GM12864 (cell line): ENCODE results near the gene CCDC88A.
A peak's percentile ranks its signal among the peaks of the same experiment; 100 is the strongest.

Experiments
- DNase-seq: peaks from one replicate; pipeline ENCODE4 v3.0.0-alpha.2; 2011; ENCODE audit warnings: low read depth
- H3K4me3 ChIP-seq: 2 replicates; pipeline ENCODE4 v1.5.1; 2011; ENCODE audit warnings: mild to moderate bottlenecking, low read depth, low read length, control low read depth
- TF ChIP-seq, protein P1 (sequence below): IDR thresholded peaks from 2 replicates; pipeline ENCODE4 v1.5.1; 2011; ENCODE audit warnings: low read depth, mild to moderate bottlenecking, moderate library complexity, low read length, control low read depth, inconsistent platforms; ENCODE audit errors: missing control alignments

Gene CCDC88A

DNA sequence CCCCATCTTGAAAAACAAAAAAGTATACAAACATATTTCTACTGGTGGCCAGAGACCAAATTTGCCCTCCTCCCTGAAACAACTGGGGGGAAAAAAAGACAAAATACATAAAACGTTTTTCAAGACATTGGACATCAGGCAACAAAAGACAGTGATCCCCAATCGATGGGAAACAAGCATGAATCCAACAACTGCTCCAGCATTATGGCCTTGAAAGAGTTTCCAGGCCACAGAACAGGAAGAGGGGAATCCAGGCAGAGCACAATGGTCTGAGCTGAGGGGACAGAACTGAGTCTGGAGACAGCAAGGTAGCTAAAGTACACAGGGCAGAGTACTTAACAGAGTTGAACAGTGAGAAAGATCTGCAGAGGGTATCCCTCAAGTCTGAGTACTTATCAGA, 4.4 kb downstream of the CCDC88A start:
- TF ChIP-seq, protein P1, sequence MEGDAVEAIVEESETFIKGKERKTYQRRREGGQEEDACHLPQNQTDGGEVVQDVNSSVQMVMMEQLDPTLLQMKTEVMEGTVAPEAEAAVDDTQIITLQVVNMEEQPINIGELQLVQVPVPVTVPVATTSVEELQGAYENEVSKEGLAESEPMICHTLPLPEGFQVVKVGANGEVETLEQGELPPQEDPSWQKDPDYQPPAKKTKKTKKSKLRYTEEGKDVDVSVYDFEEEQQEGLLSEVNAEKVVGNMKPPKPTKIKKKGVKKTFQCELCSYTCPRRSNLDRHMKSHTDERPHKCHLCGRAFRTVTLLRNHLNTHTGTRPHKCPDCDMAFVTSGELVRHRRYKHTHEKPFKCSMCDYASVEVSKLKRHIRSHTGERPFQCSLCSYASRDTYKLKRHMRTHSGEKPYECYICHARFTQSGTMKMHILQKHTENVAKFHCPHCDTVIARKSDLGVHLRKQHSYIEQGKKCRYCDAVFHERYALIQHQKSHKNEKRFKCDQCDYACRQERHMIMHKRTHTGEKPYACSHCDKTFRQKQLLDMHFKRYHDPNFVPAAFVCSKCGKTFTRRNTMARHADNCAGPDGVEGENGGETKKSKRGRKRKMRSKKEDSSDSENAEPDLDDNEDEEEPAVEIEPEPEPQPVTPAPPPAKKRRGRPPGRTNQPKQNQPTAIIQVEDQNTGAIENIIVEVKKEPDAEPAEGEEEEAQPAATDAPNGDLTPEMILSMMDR, result no peak
- DNase-seq, result no peak
- H3K4me3 ChIP-seq, result peak overlapping the region; percentile 7

DNA sequence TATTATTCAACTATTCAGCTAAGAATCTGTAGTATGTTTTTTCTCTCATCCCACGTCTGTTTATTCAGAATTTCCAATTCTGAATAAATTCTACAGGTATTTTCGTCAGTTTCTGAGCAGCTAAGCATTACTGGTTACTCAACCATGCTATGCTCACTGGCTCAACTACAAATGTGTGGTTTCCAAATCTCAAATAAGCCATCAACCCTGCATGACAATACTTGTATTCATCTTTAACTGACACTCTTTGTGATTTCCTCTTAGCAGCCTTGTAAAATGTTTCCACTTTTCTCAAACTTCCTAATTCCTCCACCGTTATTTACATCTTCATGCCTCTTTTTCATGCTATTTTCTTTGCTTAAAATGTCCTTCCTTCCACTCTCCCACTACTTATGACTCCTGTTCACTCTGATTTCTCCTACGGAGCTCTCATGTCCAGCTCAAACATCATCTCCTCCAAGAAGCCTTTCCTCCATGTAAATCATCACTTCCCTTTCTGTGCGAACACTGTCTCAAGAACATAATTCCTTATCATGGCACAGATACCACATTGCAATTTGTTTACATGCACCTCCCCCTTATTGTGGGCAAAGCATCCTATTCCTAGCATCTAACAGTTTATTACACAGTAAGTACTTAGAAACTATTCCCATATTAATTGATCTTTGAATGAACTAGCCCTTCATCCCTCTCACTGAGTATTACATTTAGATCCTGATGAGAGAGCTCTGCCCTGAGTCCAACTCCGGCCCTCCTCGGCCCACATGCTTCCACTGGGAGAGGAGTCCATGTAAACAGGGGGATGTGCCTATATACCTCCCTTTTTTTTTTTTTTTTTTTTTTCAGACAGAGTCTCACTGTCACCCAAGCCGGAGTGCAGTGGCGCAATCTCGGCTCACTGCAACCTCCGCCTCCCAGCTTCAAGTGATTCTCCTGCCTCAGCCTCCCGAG, 10.5 kb downstream of the CCDC88A start:
- no peak for DNase-seq
- TF ChIP-seq, protein P1, result no peak
- no peak overlapping the region for H3K4me3 ChIP-seq

DNA sequence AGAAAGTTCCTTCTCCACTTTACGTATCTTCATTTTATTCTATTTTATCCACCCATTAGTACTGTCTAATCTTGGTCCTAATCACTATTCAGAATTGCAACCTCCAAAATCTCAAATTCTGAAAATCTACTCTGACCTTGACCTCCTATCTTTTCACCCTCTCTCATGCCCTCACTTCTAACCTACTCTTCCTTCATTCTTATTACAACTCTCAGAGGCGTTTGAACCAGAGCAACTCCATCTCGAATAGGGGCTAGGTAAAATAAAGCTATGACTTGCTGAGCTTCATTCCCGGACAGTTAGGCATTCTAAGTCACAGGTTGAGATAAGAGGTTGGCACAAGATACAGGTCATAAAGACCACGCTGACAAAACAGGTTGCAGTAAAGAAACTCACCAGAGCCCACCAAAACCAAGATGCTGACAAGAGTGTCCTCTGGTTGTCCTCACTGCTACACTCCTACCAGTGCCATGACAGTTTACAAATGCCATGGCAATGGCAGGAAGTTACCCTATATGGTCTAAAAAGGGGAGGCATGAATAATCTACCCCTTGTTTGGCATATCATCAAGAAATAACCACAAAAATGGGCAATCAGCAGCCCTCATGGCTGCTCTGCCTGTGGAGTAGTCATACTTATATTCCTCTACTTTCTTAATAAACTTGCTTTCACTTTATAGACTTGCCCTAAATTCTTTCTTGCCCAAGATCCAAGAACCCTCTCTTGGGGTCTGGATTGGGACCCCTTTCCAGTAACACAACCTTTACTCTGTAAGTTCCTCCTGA, 11.4 kb downstream of the CCDC88A start:
- no peak overlapping the region for H3K4me3 ChIP-seq
- no peak for DNase-seq
- TF ChIP-seq, protein P1, result no peak

DNA sequence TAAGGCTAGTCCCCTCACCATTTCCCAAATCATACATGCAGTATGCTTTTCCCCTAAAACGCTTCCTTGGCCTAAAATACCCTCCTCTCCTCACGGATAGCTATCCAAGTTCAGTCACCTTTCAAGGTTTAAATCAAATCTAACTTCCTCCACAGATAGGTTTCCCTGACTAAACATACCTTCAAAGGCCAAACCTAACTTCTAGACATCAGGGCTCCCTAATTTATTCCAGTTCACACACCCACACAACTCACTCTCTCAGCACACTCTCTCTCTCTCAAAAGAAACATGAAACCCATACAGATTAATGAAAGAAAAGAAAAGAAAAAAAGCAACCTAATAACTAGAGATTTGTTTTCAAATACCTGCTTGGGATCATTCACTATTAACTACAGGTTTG, 14.5 kb downstream of the CCDC88A start:
- no peak for DNase-seq
- no peak overlapping the region for H3K4me3 ChIP-seq
- TF ChIP-seq, protein P1, result no peak

DNA sequence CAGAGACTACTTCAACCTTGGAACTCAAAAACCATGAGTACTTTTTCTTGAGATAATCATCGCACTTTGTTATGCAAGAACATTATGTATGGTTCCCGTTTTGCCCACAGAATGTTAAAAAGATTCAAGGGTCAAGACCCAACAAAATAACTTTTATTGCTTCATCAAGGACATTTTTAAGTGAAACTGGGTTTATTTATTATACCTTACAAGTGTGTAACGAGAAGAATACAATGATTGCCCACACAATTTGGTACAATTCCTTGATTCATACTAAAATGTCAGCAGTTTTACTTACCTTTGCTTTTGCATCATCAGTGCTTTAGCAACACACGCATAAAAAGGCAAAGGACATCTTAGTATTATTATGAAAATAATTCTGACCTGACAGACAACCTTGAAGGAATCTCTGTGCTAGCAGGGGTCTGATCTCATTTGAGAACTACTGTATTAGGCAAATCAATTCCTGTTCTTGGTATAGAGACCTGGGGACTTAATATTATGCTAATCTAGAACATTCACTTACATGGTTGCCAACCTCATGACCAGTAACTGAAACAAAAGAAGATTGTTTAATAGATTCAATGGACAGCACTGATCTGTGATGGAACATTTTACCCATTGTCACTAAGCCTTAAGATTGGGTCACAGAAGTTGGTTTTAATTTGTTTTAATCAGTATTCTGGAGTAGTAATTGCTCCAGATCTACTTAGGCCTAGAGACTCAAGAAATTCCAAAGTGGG, 16.2 kb downstream of the CCDC88A start:
- H3K4me3 ChIP-seq, result no peak overlapping the region
- TF ChIP-seq, protein P1, result no peak
- DNase-seq, result no peak

DNA sequence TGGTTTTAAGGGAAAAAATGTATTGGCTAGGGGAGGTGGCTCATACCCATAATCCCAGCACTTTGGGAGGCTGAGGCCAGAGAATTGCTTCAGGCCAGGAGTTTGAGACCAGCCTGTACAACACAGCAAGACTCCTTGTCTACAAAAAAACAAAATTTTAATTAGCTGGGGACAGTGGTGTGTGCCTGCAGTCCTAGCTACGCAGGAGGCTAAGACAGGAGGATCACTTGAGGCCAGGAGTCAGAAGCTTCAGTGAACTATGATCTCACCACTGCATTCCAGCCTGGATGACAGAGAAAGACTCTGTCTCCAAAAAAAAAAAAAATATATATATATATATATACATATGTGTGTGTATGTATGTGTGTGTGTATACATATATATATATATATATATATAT, 18.5 kb downstream of the CCDC88A start:
- no peak overlapping the region for H3K4me3 ChIP-seq
- no peak for DNase-seq
- TF ChIP-seq, protein P1, result no peak
